GM23338 (cell line): ENCODE measurements around the gene FPGS. TPM values are rescaled to one million over a fixed set of nuclear protein-coding genes. Genes with fewer than 3 reads are reported as not detected.

Source experiments
- ATAC-seq: fragments of 200-7000 bp; cut with Tn5 transposase; 3 replicates; pipeline ENCODE4 v1.9.1; 2020
- DNase-seq: peaks from one replicate; pipeline ENCODE4 v3.0.0-alpha.2; 2015; ENCODE audit warnings: low spot score
- H2AFZ ChIP-seq: fragments of 200-600 bp; sonication (generic); 2 replicates; pipeline ENCODE4 v1.8.0; 2016; ENCODE audit warnings: antibody characterized with exemption, mild to moderate bottlenecking, moderate library complexity
- H3F3A ChIP-seq: fragments of 200-600 bp; sonication (generic); replicated peaks from 2 replicates; pipeline ENCODE4 v1.8.0; 2017; ENCODE audit warnings: antibody characterized with exemption, mixed run types, low read depth
- H3K27ac ChIP-seq: fragments of 200-600 bp; sonication (generic); 2 replicates; pipeline ENCODE4 v1.6.1; 2016; ENCODE audit warnings: low read depth
- H3K27me3 ChIP-seq: fragments of 200-600 bp; sonication (generic); 2 replicates; pipeline ENCODE4 v1.8.0; 2016; ENCODE audit warnings: mild to moderate bottlenecking, mixed run types, moderate library complexity; ENCODE audit not compliant: insufficient read depth
- H3K36me3 ChIP-seq: fragments of 200-600 bp; sonication (generic); 2 replicates; pipeline ENCODE4 v1.8.0; 2016; ENCODE audit warnings: mild to moderate bottlenecking; ENCODE audit not compliant: insufficient read depth
- H3K4me1 ChIP-seq: fragments of 200-600 bp; sonication (generic); 2 replicates; pipeline ENCODE4 v1.8.0; 2016; ENCODE audit warnings: mild to moderate bottlenecking, moderate library complexity; ENCODE audit not compliant: insufficient read depth
- H3K4me2 ChIP-seq: fragments of 200-600 bp; sonication (generic); 2 replicates; pipeline ENCODE4 v1.7.1; 2017; ENCODE audit warnings: mixed run types
- H3K4me3 ChIP-seq: fragments of 200-600 bp; sonication (generic); 2 replicates; pipeline ENCODE4 v1.6.1; 2016; ENCODE audit warnings: mixed run types
- H3K79me2 ChIP-seq: fragments of 200-600 bp; sonication (generic); replicated peaks from 2 replicates; pipeline ENCODE4 v1.8.0; 2017; ENCODE audit warnings: mild to moderate bottlenecking; ENCODE audit not compliant: insufficient read depth
- H3K9me2 ChIP-seq: fragments of 200-600 bp; sonication (generic); 2 replicates; pipeline ENCODE4 v1.8.0; 2017; ENCODE audit not compliant: insufficient read depth
- H4K20me1 ChIP-seq: fragments of 200-600 bp; sonication (generic); replicated peaks from 2 replicates; pipeline ENCODE4 v1.8.0; 2017; ENCODE audit warnings: mild to moderate bottlenecking; ENCODE audit not compliant: insufficient read depth
- H3K27ac Mint-ChIP-seq: 2 replicates; pipeline ENCODE4 v1.8.0; 2020; ENCODE audit warnings: inconsistent platforms, mild to moderate bottlenecking, moderate library complexity, mixed read lengths
- H3K27me3 Mint-ChIP-seq: 3 replicates; pipeline ENCODE4 v1.8.0; 2022; ENCODE audit warnings: low read depth, mild to moderate bottlenecking, moderate library complexity, mixed read lengths, inconsistent platforms; ENCODE audit not compliant: insufficient read depth, poor library complexity
- H3K36me3 Mint-ChIP-seq: 3 replicates; pipeline ENCODE4 v1.8.0; 2021; ENCODE audit warnings: low read depth, mild to moderate bottlenecking, inconsistent platforms, moderate library complexity, mixed read lengths
- H3K4me1 Mint-ChIP-seq: 3 replicates; pipeline ENCODE4 v1.8.0; 2020; ENCODE audit warnings: mild to moderate bottlenecking, inconsistent platforms, mixed read lengths
- H3K4me3 Mint-ChIP-seq: 3 replicates; pipeline ENCODE4 v1.8.0; 2021; ENCODE audit warnings: moderate library complexity, mild to moderate bottlenecking, inconsistent platforms, mixed read lengths
- H3K9me3 Mint-ChIP-seq: 3 replicates; pipeline ENCODE4 v1.8.0; 2020; ENCODE audit warnings: moderate library complexity, mild to moderate bottlenecking, inconsistent platforms, mixed read lengths
- CTCF ChIP-seq, 2 experiments: fragments of 200-600 bp in 1 of 2; sonication (generic) in 1 of 2; conservative IDR thresholded peaks; 2 replicates each; pipeline versions ENCODE4 v1.5.1 to v1.6.1; 2016 to 2017; ENCODE audit warnings: antibody characterized with exemption in 2 of 2, low read depth in 2 of 2, mild to moderate bottlenecking in 2 of 2, moderate library complexity in 1 of 2
- EZH2 ChIP-seq: fragments of 200-600 bp; sonication (generic); IDR thresholded peaks from one replicate; pipeline ENCODE4 v1.8.0; 2017; ENCODE audit warnings: antibody characterized with exemption, mild to moderate bottlenecking, low read depth; ENCODE audit not compliant: unreplicated experiment
- NANOG ChIP-seq: IDR thresholded peaks from 2 replicates; pipeline ENCODE4 v1.6.1; 2016; ENCODE audit warnings: antibody characterized with exemption, borderline replicate concordance
- POLR2AphosphoS5 ChIP-seq: IDR thresholded peaks from 2 replicates; pipeline ENCODE4 v1.6.1; 2016; ENCODE audit warnings: antibody characterized with exemption, low read depth
- REST ChIP-seq: IDR thresholded peaks from one replicate; pipeline ENCODE4 v1.6.1; 2018; ENCODE audit warnings: antibody characterized with exemption; ENCODE audit not compliant: unreplicated experiment
- STAT1 ChIP-seq: IDR thresholded peaks from one replicate; pipeline ENCODE4 v1.6.1; 2016; ENCODE audit warnings: antibody characterized with exemption; ENCODE audit not compliant: unreplicated experiment
- ZNF331 ChIP-seq: fragments of 250-450 bp; sonication (Bioruptor Pico); IDR thresholded peaks from 2 replicates; pipeline ENCODE4 v1.5.0; 2020; ENCODE audit warnings: low read depth, mild to moderate bottlenecking, moderate library complexity
- polyA plus RNA-seq: library from polyadenylated mRNA; unstranded; fragments of >200 nt; fragmentation: Nextera tagmentation; extraction: Ambion mirVana; gene quantifications from 2 replicates; pipeline ENCODE4 v1.2.1, GENCODE V29; 2016
- total RNA-seq: library from RNA; depleted of rRNA; stranded (reverse); fragments of >200 nt; shearing (Covaris generic); gene quantifications from 2 replicates; pipeline ENCODE4 v1.2.3, GENCODE V29; 2014

FPGS gene
- total and polyA plus RNA-seq, 2 experiments from 2014 or later: 40.7 to 87.2 TPM

GRCh38 chr9:127772603-127773002 is 30.1 kb upstream of the FPGS start (continued):
- TF ChIP-seq CTCF (conservative IDR thresholded peaks at IDR 0.05; ENCODE audit: low read depth in 2 of 2) (no peak), NANOG (no peak), REST (no peak), STAT1 (no peak)

- no peak for ATAC-seq
- Mint-ChIP-seq H3K36me3 (no peaks in the 10 kb centered on the region; the same call in 2 of the 3 replicates), H3K27ac (no peak overlapping the region)
- TF ChIP-seq ZNF331: no peak
- TF ChIP-seq EZH2: no peak
- no peak for TF ChIP-seq CTCF (conservative IDR thresholded peaks at IDR 0.05; ENCODE audit: low read depth in 2 of 2)
- TF ChIP-seq REST: no peak
- no peak for TF ChIP-seq POLR2AphosphoS5
Measured at GRCh38 chr9:127773272-127773671, 29.4 kb upstream of the FPGS start.

More at GRCh38 chr9:127773272-127773671, 29.4 kb upstream of the FPGS start:
- H3K4me3 Mint-ChIP-seq: no peak overlapping the region
- H3K27me3 Mint-ChIP-seq: peaks cover 14% of the 10 kb centered on the region
- peaks cover 33% of the 10 kb centered on the region for H3K4me1 Mint-ChIP-seq
- Histone ChIP-seq H3K27ac (no peak overlapping the region), H3K4me3 (no peak overlapping the region), H3K4me2 (no peak overlapping the region), H3K36me3 (no peaks in the 10 kb centered on the region), H3K4me1 (peaks cover 14% of the 10 kb centered on the region), H3K79me2 (no peaks in the 10 kb centered on the region), H3K9me2 (no peaks in the 10 kb centered on the region), H4K20me1 (no peaks in the 10 kb centered on the region), H3K27me3 (no peaks in the 10 kb centered on the region), H3F3A (peaks cover 7% of the 10 kb centered on the region; the same call in 1 of the 2 replicates), H2AFZ (no peak overlapping the region)
- H3K9me3 Mint-ChIP-seq: peaks cover 2% of the 10 kb centered on the region; the same call in 1 of the 3 replicates
- DNase-seq: no peak
